DMS53 (cell line): ENCODE data around the gene IPO4.
A peak's percentile ranks its signal among the peaks of the same experiment; 100 is the strongest.

Experiments
- DNase-seq: peaks from one replicate; lab custom pipeline; 2025; lab: John Stamatoyannopoulos, UW

The IPO4 gene

GRCh38 chr14:24177041-24177825 is 11.4 kb downstream of the IPO4 start:
- no peak for DNase-seq

GRCh38 chr14:24176599-24176998 is 12.0 kb downstream of the IPO4 start:
- DNase-seq, result no peak

GRCh38 chr14:24172871-24173281 is 15.7 kb downstream of the IPO4 start:
- no peak for DNase-seq

GRCh38 chr14:24172261-24172860 is 16.3 kb downstream of the IPO4 start:
- DNase-seq, result no peak

GRCh38 chr14:24171422-24172260 is 17.0 kb downstream of the IPO4 start, which contains the start of gene REC8:
REC8 (plus strand) TSS chr14:24172080; CDS start chr14:24172553, 473 bp downstream.
- DNase-seq, result no peak

GRCh38 chr14:24167469-24168114 is 21.0 kb downstream of the IPO4 start:
- no peak for DNase-seq

GRCh38 chr14:24165785-24166184 is 22.8 kb downstream of the IPO4 start:
- no peak for DNase-seq

GRCh38 chr14:24164518-24164991 is 24.1 kb downstream of the IPO4 start:
- no peak for DNase-seq

GRCh38 chr14:24162093-24162492 is 26.5 kb downstream of the IPO4 start:
- no peak for DNase-seq

- DNase-seq, result peak; percentile 94
Observed at GRCh38 chr14:24160850-24161804, 27.5 kb downstream of the IPO4 start, which contains the start of gene IRF9. IRF9 (plus strand) TSS chr14:24161265; CDS start chr14:24162145, 880 bp downstream.

- DNase-seq, result no peak
Observed at GRCh38 chr14:24160499-24160849, 28.1 kb downstream of the IPO4 start.

GRCh38 chr14:24159777-24160498 is 28.7 kb downstream of the IPO4 start:
- DNase-seq, result no peak

- DNase-seq, result no peak
Observed at GRCh38 chr14:24157331-24157730, 31.3 kb downstream of the IPO4 start.

GRCh38 chr14:24156840-24157239 is 31.8 kb downstream of the IPO4 start:
- no peak for DNase-seq

GRCh38 chr14:24155100-24155499 is 33.5 kb downstream of the IPO4 start:
- no peak for DNase-seq

- no peak for DNase-seq
Observed at GRCh38 chr14:24151404-24152080, 37.1 kb downstream of the IPO4 start.

GRCh38 chr14:24150993-24151392 is 37.6 kb downstream of the IPO4 start:
- DNase-seq, result no peak

GRCh38 chr14:24150567-24150966 is 38.0 kb downstream of the IPO4 start:
- no peak for DNase-seq

GRCh38 chr14:24150061-24150460 is 38.6 kb downstream of the IPO4 start:
- DNase-seq, result no peak
